Measurements from ENCODE around the gene SCN1A.

Gene SCN1A

DNA sequence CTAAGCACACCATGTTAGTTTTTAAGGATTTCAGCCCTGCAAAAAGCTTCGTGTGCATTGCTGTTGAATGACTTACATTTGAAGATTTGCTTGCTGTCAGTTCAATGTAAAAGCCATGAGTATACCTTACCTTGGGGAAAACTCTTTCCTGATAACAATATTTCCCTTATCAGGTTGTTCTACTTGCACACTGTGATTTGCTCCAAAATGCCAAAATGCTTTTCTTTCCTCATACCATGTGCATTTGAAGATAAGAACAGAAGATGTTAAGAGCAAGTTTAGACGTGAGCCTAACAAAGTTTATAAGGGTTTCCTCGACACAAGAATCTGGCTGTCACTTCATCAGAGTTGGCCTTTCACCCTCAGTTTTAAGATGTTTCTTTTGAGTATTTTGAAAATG is 57.6 kb downstream of the SCN1A start:
- Histone ChIP-seq H3K27me3 (ENCODE audit: insufficient read depth, low read length, poor library complexity, severe bottlenecking) (no peaks in the 10 kb centered on the region), H3K4me1 (ENCODE audit: insufficient read depth, low read length, poor library complexity, severe bottlenecking) (no peaks in the 10 kb centered on the region), H3K9me2 (replicated peaks; ENCODE audit: low read depth, low read length) (no peaks in the 10 kb centered on the region), H4K20me1 (ENCODE audit: insufficient read depth, low read length, poor library complexity, severe bottlenecking) (no peaks in the 10 kb centered on the region), H3F3A (ENCODE audit: low read depth) (no peaks in the 10 kb centered on the region), H3K9ac (ENCODE audit: low read depth, low read length, poor library complexity, severe bottlenecking) (no peak overlapping the region), H3K4me3 (ENCODE audit: low read length, poor library complexity, severe bottlenecking) (no peak overlapping the region), H2AFZ (ENCODE audit: low read length) (no peak overlapping the region), H3K4me2 (ENCODE audit: low read depth, low read length, poor library complexity, severe bottlenecking) (no peak overlapping the region), H3K9me3 (ENCODE audit: insufficient read depth, low read depth, low read length) (no peaks in the 10 kb centered on the region), H3K36me3 (ENCODE audit: insufficient read depth, low read length) (no peaks in the 10 kb centered on the region), H3K79me2 (ENCODE audit: insufficient read depth, low read length) (no peaks in the 10 kb centered on the region)
- TF ChIP-seq, protein P1, sequence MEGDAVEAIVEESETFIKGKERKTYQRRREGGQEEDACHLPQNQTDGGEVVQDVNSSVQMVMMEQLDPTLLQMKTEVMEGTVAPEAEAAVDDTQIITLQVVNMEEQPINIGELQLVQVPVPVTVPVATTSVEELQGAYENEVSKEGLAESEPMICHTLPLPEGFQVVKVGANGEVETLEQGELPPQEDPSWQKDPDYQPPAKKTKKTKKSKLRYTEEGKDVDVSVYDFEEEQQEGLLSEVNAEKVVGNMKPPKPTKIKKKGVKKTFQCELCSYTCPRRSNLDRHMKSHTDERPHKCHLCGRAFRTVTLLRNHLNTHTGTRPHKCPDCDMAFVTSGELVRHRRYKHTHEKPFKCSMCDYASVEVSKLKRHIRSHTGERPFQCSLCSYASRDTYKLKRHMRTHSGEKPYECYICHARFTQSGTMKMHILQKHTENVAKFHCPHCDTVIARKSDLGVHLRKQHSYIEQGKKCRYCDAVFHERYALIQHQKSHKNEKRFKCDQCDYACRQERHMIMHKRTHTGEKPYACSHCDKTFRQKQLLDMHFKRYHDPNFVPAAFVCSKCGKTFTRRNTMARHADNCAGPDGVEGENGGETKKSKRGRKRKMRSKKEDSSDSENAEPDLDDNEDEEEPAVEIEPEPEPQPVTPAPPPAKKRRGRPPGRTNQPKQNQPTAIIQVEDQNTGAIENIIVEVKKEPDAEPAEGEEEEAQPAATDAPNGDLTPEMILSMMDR (conservative IDR thresholded peaks at IDR 0.05; ENCODE audit: low read length) = no peak
- no peak for TF ChIP-seq EZH2phosphoT487 (IDR thresholded peaks at IDR 0.05; ENCODE audit: borderline replicate concordance)

DNA sequence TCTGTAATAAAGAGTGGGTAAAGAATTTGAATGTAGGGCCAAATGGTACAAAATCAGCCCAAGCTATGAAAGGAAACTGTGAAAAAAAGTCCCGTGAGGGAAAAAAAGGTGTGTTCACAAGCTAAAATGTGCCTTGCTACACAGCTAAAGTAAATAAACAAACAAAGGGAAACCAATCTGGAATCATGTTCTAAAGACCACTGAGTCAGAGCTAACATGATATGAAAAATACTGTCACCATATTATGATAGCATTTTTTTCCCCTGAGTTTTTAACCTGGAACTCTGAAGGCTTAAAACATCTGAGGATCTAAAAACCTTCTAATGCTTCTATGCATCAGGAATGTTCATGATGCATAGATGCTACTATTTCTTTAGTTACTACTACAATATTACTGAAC is 58.8 kb downstream of the SCN1A start:
- no peak overlapping the region for H3K9ac ChIP-seq (ENCODE audit: low read depth, low read length, poor library complexity, severe bottlenecking)
- TF ChIP-seq, protein P1 (conservative IDR thresholded peaks at IDR 0.05; ENCODE audit: low read length) = no peak
- no peak for TF ChIP-seq EZH2phosphoT487 (IDR thresholded peaks at IDR 0.05; ENCODE audit: borderline replicate concordance)
- no peaks in the 10 kb centered on the region for H3F3A ChIP-seq (ENCODE audit: low read depth)
- no peak overlapping the region for H3K4me3 ChIP-seq (ENCODE audit: low read length, poor library complexity, severe bottlenecking)
- no peaks in the 10 kb centered on the region for H4K20me1 ChIP-seq (ENCODE audit: insufficient read depth, low read length, poor library complexity, severe bottlenecking)
- no peaks in the 10 kb centered on the region for H3K9me3 ChIP-seq (ENCODE audit: insufficient read depth, low read depth, low read length)
- H3K36me3 ChIP-seq (ENCODE audit: insufficient read depth, low read length) = no peaks in the 10 kb centered on the region
- H2AFZ ChIP-seq (ENCODE audit: low read length) = no peak overlapping the region
- H3K4me2 ChIP-seq (ENCODE audit: low read depth, low read length, poor library complexity, severe bottlenecking) = no peak overlapping the region
- H3K9me2 ChIP-seq (replicated peaks; ENCODE audit: low read depth, low read length) = no peaks in the 10 kb centered on the region
- no peaks in the 10 kb centered on the region for H3K27me3 ChIP-seq (ENCODE audit: insufficient read depth, low read length, poor library complexity, severe bottlenecking)
- no peaks in the 10 kb centered on the region for H3K4me1 ChIP-seq (ENCODE audit: insufficient read depth, low read length, poor library complexity, severe bottlenecking)
- no peaks in the 10 kb centered on the region for H3K79me2 ChIP-seq (ENCODE audit: insufficient read depth, low read length)

DNA sequence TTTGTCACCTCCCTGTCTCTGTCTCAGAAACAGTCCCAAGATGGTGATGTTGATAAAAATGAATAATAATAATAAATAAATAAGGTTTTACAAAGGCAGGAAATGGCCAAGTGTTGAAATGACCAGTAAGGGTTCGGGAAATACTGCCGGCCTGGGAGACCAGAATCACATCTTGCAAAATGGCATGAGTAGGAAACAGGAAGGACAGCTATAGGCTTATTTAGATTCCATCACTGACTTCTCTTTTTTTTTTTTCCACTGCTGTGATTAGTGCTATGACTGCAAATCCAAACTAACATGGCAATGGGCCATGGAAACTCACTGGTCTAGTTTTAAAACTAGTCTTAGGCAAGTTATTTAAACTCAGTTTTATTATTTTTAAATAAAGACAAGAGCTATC is 60.6 kb downstream of the SCN1A start:
- H3K9ac ChIP-seq (ENCODE audit: low read depth, low read length, poor library complexity, severe bottlenecking) = no peak overlapping the region
- no peak overlapping the region for H3K4me2 ChIP-seq (ENCODE audit: low read depth, low read length, poor library complexity, severe bottlenecking)
- no peaks in the 10 kb centered on the region for H3K36me3 ChIP-seq (ENCODE audit: insufficient read depth, low read length)
- no peaks in the 10 kb centered on the region for H3K9me2 ChIP-seq (replicated peaks; ENCODE audit: low read depth, low read length)
- no peak overlapping the region for H2AFZ ChIP-seq (ENCODE audit: low read length)
- H3F3A ChIP-seq (ENCODE audit: low read depth) = no peaks in the 10 kb centered on the region
- no peaks in the 10 kb centered on the region for H3K27me3 ChIP-seq (ENCODE audit: insufficient read depth, low read length, poor library complexity, severe bottlenecking)
- H3K79me2 ChIP-seq (ENCODE audit: insufficient read depth, low read length) = no peaks in the 10 kb centered on the region
- no peak overlapping the region for H3K4me3 ChIP-seq (ENCODE audit: low read length, poor library complexity, severe bottlenecking)
- no peaks in the 10 kb centered on the region for H3K4me1 ChIP-seq (ENCODE audit: insufficient read depth, low read length, poor library complexity, severe bottlenecking)
- no peaks in the 10 kb centered on the region for H3K9me3 ChIP-seq (ENCODE audit: insufficient read depth, low read depth, low read length)
- H4K20me1 ChIP-seq (ENCODE audit: insufficient read depth, low read length, poor library complexity, severe bottlenecking) = no peaks in the 10 kb centered on the region
- no peak for TF ChIP-seq EZH2phosphoT487 (IDR thresholded peaks at IDR 0.05; ENCODE audit: borderline replicate concordance)
- TF ChIP-seq, protein P1 (conservative IDR thresholded peaks at IDR 0.05; ENCODE audit: low read length) = no peak

Measured in Loucy (cell line).